Astrocyte of the hippocampus (primary cell): ENCODE measurements around the gene RSPH3.
A peak's percentile ranks its signal among the peaks of the same experiment; 100 is the strongest.
"Not testable (repeated sequence)": the region's sequence is repeated elsewhere in the genome, so short reads cannot be mapped to it uniquely, and the experiment has no call there.

ENCODE experiments used
- DNase-seq: peaks from one replicate; pipeline ENCODE4 v3.0.0; 2011; ENCODE audit warnings: low read depth, low spot score

The RSPH3 gene, protein sequence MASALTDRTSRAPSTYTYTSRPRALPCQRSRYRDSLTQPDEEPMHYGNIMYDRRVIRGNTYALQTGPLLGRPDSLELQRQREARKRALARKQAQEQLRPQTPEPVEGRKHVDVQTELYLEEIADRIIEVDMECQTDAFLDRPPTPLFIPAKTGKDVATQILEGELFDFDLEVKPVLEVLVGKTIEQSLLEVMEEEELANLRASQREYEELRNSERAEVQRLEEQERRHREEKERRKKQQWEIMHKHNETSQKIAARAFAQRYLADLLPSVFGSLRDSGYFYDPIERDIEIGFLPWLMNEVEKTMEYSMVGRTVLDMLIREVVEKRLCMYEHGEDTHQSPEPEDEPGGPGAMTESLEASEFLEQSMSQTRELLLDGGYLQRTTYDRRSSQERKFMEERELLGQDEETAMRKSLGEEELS

DNA sequence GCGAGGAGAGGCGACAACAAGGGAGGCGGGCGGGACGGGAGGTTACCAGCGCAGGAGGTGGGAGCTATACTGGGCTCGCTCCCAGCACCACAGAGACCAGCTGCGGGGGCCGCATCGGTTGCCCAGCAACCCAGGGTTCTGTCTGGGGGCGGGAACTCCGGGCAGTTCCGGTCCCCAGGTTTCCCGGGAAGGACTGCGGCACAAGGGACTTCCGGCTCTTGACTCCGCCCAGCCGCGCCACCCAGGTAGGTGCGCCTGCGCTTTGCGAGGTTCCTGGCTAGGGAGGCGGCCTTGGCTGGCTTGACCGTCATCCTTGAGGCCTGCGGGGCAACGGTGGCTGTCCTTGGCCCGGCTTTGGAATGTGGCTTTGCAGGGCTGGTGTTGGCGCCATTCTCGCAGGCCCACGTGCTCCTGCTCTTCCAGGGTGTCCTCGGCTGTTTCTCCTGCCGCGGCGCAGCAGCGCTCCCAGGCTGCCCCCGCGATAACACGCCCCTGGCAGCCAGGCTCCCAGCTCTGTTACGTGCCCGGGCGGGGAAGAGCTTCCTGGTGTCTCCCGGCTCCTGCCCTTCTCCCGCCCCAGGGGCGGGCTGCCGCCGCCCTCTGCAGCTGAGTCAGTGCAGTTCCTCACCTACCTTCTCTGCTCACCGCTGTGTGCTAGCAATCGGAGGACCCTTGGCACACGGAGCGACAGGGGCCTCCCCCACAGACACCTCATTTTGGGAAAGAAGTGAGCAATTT lies at the start of gene RSPH3:
RSPH3 (minus strand) TSS at position 537 of the 738 bp plus-strand sequence. CDS start 652 bp downstream, outside the sequence.
- peak; percentile 98 for DNase-seq

DNA sequence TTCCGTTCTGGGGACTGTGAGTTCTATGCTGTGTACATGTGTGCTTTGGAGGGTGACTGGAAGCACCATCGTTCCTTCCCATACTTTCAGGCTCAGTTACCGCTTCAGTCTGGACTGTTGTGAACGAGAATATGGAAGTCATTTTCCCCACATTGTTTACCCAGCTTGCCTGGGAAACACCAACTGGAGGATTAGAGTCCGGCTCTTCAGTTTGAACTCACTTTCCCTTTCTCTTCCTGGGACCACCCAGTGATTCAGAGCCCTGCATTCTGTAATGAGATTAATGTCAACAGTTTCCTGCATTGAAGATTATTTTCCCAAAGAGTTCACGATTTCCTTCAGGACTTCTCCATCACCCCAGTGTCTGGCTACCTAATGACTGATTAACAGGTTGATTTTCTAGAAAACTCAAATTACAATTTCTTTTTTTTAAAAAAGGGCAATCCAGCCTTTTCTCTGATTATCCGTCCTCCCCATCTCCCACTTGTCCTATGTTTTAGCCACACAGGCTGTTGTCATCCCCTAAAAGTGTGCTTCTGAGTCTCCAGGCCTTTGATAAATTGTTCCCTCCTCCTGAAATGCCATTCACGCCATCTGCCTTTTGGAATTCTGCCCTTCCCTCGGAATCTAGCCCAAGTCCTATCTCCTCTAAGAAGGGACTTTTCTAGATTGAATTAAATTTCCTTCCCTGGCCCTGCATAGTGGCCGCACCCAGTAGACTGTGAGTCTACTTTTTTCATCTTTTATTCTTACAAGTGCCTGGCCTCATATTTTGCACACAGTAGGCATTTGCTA lies 48.1 kb upstream of the RSPH3 start:
- DNase-seq: no peak

DNA sequence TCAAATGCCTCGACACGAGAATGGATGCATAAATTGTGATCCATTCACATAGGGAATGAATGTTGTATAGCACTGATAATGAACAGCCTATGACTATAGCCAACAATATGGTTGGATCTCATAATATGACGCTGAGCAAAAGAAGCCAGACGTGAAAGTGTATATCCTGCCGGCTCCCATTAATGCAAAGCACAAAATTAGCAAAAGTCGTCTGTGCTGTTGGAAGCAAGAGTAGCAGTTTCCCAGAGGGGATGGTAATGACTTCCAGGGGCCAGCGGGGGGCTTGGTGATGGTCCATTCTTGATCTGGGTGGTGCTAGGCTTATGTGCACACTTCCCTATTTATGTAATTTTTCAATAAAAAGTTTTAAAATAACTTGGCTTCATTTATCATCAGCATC lies 45.8 kb upstream of the RSPH3 start:
- DNase-seq: no peak

DNA sequence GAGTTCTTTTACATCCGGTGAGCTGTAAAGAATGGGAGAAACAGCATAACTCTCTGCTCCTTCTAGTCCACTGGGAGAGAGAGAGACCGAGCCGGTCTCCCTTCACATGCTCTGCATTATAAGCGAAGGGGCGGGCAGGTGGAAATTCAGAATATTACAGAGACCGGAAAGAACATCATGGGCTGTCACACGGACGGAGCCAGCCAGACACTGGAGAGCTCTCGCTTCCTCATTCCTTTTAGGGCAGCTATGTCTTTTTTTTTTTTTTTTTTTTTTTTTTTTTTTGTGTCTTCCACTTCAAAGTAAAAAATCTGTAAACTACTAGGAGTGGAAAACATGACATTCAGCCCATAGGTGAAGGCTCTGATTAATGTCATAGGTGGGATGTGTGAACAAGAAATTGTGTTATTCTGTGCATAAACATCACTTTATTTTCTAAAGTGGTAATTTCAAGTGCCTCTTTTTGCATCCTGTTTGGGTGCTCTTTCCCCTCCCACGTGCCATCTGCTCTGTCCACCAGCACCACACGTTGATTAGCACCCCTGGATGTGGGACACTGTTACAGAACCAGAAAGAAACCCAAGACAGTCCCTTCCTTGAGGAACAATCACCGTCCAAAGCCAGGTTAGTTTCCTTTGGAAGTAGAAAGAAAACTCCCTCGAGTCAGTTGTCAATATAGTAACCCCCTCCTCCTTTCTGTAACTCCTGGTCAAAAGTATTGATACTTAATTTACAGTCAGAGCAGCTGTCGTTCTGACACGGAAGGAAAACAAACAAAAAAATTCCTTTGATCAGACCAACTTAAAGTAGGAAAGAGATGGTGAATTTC lies 45.1 kb upstream of the RSPH3 start, which contains the start of gene TAGAP:
TAGAP (minus strand) TSS at position 93 of the 829 bp plus-strand sequence. CDS start 845 bp downstream, outside the sequence.
- no peak for DNase-seq

DNA sequence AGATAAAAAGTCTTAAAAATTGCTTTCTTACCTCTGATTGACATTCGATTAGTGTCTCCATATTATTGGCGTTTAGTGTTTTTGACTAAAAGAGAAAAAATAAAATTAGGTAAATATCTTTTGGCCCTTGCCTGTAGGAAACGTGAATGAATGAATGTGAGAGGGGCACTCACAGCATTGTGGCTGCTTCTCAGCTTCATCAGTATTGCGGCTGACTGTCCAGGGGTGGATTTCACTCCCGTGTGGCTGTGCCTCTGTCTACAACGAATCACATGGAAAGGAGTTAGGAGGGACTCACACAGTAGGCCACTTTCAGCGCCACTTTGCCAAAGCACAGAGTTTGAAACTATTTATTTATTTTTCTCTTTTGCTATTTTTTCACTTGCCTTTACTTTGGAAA lies 43.9 kb upstream of the RSPH3 start:
- no peak for DNase-seq

DNA sequence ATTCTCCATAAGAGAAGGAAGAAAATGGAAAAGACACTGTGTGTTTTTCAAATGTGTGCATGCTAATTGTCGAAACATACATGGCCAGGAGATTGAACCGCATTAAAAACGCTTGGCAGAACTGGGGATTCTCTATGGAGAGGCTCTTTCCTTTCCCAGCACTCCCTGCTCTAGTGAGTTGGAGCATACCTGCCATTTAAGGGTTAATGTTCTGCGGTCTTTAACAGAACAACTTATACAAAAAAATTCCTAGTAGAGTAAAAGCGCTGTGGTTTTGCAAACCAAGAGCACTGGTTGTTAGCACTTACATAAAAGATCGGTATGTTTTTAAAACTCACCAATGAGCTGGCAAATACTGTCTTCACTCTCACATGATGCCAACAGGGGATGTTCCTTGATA lies 43.2 kb upstream of the RSPH3 start:
- DNase-seq: peak; percentile 9

DNA sequence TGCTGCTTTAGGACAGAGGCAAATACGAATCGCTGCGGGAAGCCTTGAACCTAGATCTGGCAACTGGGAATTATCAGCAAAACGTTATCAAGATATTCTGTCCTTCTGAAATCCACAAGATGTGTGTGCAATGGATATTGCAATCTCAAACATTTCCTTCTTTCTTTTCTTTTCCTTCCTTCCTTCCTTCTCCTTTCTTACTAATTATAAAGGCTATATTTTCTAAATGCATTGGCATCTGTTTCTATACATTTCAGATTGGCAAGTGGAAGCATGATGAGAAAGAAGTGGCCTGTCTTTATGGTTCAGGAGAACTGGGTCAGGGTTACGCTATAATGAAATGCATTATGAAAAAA lies 42.8 kb upstream of the RSPH3 start:
- no peak for DNase-seq

DNA sequence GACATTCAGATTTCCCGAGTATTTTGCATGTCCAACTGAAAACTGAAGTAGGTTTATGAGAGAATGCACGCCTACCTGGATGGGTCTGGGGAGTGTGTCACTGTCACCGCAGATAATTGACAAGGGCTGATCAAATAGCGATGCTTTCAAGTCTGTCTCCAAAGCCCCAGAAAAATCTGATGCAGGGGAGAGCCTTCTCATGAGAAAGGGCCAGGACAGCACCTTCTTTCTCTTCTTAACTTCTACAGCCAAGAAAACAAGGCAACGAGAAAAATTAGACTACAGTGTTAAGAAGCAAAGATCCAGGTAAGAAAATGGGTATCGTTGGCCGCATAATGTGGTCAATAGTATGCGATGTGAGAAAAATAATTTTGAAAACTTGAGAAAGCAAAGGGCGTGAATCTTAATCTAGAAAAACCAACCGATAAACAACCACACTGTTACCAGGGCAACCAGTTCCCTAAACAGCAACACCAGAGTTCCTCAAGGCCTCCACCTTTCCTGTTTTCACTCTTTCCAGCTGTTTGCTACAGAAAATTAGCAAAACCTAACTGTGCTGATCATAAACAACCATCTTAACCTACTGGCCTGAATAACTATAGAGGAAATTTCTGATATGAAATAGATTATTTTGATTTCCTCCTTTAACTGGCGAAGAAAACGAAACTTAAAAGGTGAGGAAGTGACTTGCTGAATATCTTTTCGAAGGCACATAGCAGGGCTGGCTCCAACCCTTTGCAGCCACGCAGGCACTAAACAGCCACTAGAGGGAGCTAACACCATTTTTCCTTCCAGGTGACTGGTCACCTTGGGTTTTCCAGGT lies 42.2 kb upstream of the RSPH3 start:
- peak; percentile 74 for DNase-seq

DNA sequence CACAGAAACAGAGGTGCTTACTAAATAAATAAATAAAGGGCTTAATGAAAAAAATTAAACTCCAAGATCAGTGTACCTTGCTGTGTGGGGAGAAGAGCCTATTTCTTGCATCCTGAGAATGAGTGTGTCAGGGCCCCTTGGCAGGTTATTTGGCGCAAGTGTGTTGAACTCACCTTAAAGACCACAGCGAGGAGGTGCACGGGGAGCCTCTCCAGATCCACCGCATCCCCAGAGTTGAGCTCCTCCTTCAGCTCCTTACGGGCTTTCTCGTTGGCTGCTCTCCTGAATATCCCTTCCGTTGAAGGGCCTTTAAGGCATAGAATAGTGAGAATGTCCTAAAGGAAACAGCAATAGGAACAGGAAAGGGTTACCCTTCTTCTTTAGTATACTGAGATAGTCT lies 41.2 kb upstream of the RSPH3 start:
- no peak for DNase-seq

DNA sequence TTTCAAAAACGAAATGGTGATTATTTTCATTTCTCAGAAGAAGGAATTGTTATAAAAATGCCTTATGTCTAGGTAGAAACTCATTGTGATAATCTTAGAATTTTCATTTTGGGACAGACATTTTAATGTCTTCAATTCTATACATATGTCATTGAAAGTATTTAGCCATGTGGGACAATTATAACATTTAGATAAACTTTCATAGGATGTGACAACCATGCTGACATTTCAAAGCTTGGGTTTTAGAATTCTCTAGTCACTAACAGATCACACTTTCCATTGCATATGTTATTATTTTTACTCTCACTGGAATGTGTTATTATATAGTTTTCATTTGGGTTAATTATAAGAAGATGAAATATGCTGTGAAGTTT lies 39.9 kb upstream of the RSPH3 start:
- DNase-seq: no peak

DNA sequence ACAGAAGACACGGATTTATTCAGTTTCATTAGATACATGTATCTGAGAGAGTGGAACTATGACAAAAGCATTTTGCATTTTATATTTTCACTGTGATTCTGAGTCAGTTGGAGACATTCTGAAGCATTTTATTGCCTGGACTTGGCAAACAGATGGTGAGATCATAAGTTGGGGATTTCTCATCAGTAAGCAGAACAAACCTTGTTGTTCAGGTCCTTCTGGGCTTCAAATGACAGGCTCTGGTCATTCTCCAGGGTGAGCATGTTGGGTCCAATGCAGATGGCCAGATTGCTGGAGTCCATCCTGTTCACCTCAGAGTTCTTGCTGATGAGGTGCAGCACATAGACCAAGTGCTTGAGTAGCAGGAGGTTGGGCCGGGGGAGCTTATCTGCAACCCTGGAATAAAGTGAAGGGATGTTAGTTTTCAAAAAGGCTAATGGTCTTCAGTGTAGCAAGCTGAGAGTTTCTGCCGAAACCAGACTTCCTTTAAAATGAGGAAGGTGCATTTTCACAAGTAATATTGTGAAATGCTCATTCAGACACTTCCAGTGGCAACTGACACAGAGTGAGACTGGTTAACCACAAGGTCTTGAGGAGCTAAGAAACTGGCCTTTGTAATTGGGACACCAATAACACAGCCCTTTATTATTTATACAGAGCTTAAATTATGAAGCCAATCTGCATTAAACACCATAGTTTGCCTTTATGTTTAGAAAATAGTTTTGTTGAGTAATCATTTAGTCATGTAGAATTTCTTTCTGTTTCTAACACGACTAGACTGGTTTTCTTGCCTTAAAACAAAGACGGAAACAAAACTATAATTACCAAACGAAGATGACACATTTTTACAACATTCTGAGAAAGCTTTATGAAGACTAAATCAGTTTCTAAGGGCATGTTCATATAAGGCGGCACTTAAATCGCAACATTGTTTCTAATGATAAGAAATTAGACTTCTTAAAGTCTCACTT lies 39.2 kb upstream of the RSPH3 start:
- peak; percentile 37 for DNase-seq

DNA sequence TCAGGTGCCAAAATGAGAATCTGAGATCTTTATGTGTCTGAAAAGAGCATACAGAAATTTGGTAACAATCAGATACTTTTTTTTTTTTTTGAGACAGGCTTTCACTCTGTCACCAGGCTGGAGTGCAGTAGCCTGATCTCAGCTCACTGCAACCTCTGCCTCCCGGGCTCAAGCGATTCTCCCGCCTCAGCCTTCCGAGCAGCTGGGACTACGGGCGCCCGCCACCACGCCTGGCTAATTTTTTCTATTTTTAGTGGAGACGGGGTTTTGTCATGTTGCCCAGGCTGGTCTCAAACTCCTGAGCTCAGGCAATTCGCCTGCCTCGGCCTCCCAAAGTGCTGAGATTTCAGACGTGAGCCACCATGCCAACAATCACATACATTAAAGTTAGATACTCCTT lies 38.3 kb upstream of the RSPH3 start:
- not testable (repeated sequence) for DNase-seq

DNA sequence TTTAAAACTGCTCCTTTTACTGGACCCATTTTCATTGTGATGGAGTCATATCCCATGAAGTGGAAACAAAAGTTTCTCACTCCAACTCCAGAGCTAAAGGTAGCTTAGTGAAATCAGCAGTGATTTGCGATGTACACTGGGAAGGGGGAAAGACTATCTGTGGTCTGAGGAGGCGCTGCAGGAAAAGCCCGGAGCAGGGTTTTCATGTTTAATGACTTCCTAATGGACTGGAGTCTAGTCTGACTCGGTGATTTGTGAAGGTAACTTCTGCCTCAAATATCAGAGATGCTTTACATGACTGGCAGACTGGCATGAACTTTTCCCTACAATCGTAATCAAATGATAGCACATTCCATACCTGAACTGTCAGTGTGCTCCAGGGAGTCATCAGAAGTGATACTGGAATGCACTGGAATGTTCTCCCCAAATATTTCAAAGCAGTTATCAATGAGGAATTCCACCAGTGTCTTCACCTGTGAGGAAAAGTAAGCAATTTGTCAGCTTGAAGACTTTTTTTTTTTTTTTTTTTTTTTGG lies 37.8 kb upstream of the RSPH3 start:
- DNase-seq: no peak

DNA sequence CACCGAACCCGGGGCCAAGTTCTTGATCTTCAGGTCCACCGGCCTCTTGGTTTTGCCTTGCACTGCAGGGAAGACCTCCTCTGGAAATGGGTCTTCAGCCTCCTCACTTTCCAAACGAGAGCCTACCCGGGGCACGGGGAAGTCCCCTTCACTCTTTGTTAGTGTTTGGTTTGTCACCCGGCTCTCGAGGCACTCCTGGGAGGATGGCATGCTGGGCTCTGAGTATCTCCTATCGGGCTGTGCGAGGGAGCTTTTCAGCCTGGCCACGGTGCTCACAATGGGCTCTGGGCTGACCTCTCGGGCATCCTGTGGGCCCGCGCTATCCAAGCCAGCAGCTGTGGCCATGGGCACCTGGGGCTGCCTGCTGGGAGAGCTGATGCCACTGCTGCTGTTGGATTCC lies 36.7 kb upstream of the RSPH3 start:
- DNase-seq: no peak

DNA sequence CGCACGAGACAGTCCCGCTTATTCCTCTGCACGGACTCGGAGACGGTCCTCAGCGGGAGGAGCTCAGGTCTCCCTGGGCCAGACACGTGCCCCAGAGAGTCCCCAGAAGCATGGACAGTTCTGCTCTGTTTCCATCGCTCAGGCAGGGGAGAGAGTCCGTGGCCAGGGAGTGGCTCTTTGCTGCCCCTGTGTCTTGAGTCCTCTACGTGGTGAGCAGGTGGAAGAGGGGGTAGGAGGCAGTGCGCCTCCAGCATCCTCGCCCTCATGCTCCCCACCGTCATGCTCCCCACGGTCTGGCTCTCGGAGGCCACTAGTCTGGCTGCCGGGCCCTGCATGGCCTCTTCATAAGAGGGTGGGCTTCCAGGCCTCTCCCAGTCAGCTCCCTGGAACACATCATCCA lies 35.9 kb upstream of the RSPH3 start:
- DNase-seq: no peak

DNA sequence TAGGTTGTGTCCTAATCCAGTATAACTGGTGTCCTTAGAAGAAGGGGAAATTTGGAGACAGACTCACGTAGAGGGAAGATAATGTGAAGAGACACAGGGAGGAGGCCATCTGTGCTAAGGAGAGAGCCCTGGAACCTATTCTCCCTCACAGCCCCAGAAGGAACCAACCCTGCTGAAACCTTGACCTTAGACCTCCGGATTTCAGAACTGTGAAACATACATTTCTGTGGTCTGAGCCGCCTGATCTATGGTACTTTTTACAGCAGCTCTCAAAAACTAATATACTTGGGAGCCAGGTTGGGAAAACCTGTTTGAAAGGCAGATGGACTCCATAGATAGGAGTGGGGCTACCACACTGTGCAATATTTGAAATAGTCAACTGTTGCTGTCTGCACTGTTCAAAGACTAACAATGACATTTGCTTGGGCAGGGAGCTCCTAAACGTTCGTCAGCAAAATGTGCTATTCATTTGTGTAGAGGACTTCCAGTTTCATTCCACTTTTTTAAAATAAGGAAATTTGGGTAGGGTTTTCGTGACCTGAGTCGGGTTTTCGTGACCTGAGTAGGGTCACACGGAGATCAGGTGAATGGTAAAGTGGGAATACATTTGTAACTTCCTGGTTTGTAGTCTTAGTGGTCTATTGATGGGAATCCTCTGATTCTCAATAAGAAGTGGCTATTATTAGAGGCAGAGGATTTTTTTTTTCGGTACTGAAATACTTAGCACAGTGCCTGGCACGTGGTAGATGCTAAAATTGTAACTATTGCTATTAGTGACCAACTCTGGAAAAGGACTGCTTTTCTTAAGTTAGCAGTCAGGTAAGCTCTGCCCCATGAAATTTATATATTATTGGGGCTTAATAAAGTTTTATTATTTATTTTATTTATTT lies 33.4 kb upstream of the RSPH3 start:
- no peak for DNase-seq

DNA sequence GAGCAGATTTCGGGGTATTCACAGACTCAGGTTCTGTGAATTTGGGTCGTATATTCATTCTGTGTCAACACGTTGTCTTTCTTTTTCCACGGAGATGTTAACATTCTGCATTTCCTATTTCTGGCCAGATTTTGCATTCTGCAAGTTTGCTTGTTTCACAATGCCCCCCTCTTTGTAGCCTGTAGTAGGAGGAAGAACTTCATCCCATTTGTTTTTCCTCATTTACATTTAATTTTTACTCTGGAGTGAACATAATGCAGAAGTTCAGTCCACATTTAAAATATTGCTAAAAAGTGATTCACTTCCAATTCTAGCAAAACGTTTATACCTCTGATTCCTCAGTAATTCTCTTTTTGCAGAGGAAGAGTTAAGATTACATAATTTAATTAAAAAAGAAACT lies 31.8 kb upstream of the RSPH3 start:
- DNase-seq: no peak

DNA sequence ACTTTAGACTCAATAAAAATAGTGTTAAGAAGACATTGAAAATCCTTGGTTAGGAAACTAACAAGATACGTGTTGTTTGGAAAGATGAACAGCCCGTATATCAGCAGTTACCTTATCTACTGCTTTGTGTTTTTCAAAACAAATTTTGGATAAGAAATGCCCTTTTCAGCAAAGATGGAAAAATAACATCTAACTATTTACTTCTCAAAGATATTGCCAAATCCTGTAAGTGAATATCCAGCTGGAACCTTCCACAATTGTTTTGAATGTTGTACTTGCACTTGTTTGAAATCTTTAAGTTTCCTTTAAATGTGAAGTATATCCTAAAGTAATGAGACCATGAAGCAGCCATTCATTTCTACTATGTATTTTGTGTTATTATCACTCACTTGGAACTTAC lies 30.2 kb upstream of the RSPH3 start:
- no peak for DNase-seq
